Adipocyte (in vitro differentiated cells): ENCODE results near the gene YES1.

Source experiments
- DNase-seq: peaks from one replicate; pipeline ENCODE4 v3.0.0-alpha.2; 2015; ENCODE audit warnings: low read depth
- H3K27me3 ChIP-seq: replicated peaks from 2 replicates; pipeline ENCODE4 v1.7.0; 2013; ENCODE audit warnings: mild to moderate bottlenecking, low read length, moderate library complexity; ENCODE audit not compliant: control insufficient read depth, insufficient read depth
- H3K36me3 ChIP-seq: 2 replicates; pipeline ENCODE4 v1.7.0; 2013; ENCODE audit warnings: low read length, mild to moderate bottlenecking, moderate library complexity; ENCODE audit not compliant: control insufficient read depth, insufficient read depth, severe bottlenecking
- H3K4me1 ChIP-seq: 2 replicates; pipeline ENCODE4 v1.7.0; 2013; ENCODE audit warnings: mild to moderate bottlenecking, low read length, moderate library complexity; ENCODE audit not compliant: control insufficient read depth, insufficient read depth
- H3K4me3 ChIP-seq: 2 replicates; pipeline ENCODE4 v1.7.0; 2013; ENCODE audit warnings: mild to moderate bottlenecking, low read length, moderate library complexity
- H3K9ac ChIP-seq: 2 replicates; pipeline ENCODE4 v1.7.0; 2013; ENCODE audit warnings: mild to moderate bottlenecking, low read length, moderate library complexity
- H3K9me3 ChIP-seq: 2 replicates; pipeline ENCODE4 v1.7.0; 2013; ENCODE audit warnings: mild to moderate bottlenecking, low read length, moderate library complexity; ENCODE audit not compliant: control insufficient read depth

The YES1 gene

GRCh38 chr18:680392-680791 is 131.7 kb downstream of the YES1 start:
- DNase-seq: no peak
- Histone ChIP-seq H3K36me3 (peaks cover 63% of the 10 kb centered on the region), H3K9me3 (no peaks in the 10 kb centered on the region), H3K9ac (no peak overlapping the region), H3K27me3 (no peaks in the 10 kb centered on the region), H3K4me1 (no peaks in the 10 kb centered on the region), H3K4me3 (no peak overlapping the region)

- Histone ChIP-seq H3K36me3 (peaks cover 67% of the 10 kb centered on the region), H3K27me3 (no peaks in the 10 kb centered on the region), H3K9ac (no peak overlapping the region), H3K4me3 (no peak overlapping the region), H3K9me3 (no peaks in the 10 kb centered on the region), H3K4me1 (no peaks in the 10 kb centered on the region)
- DNase-seq: no peak
Measured at GRCh38 chr18:679516-679915, 132.5 kb downstream of the YES1 start.

GRCh38 chr18:678482-679182 is 133.4 kb downstream of the YES1 start:
- Histone ChIP-seq H3K9ac (no peak overlapping the region), H3K4me3 (no peak overlapping the region), H3K27me3 (no peaks in the 10 kb centered on the region), H3K9me3 (no peaks in the 10 kb centered on the region), H3K36me3 (peaks cover 72% of the 10 kb centered on the region), H3K4me1 (peaks cover 5% of the 10 kb centered on the region)
- DNase-seq: no peak

GRCh38 chr18:677951-678381 is 134.1 kb downstream of the YES1 start:
- Histone ChIP-seq H3K4me1 (peaks cover 5% of the 10 kb centered on the region), H3K36me3 (peaks cover 72% of the 10 kb centered on the region)
- DNase-seq: no peak

GRCh38 chr18:677145-677544 is 134.9 kb downstream of the YES1 start:
- Histone ChIP-seq H3K36me3 (peaks cover 75% of the 10 kb centered on the region), H3K9ac (no peak overlapping the region), H3K4me3 (no peak overlapping the region), H3K9me3 (no peaks in the 10 kb centered on the region), H3K4me1 (peaks cover 5% of the 10 kb centered on the region), H3K27me3 (no peaks in the 10 kb centered on the region)
- DNase-seq: no peak

More at GRCh38 chr18:677951-678381, 134.1 kb downstream of the YES1 start:
- Histone ChIP-seq H3K9me3 (no peaks in the 10 kb centered on the region), H3K4me3 (no peak overlapping the region), H3K27me3 (no peaks in the 10 kb centered on the region), H3K9ac (no peak overlapping the region)

- H3K36me3 ChIP-seq: peaks cover 74% of the 10 kb centered on the region
- H3K4me3 ChIP-seq: no peak overlapping the region
- H3K4me1 ChIP-seq: peaks cover 5% of the 10 kb centered on the region
- DNase-seq: no peak
- H3K9me3 ChIP-seq: no peaks in the 10 kb centered on the region
- no peak overlapping the region for H3K9ac ChIP-seq
- H3K27me3 ChIP-seq: no peaks in the 10 kb centered on the region
Measured at GRCh38 chr18:676736-677135, 135.3 kb downstream of the YES1 start.

GRCh38 chr18:676069-676468 is 136.0 kb downstream of the YES1 start:
- H3K36me3 ChIP-seq: peaks cover 73% of the 10 kb centered on the region
- H3K4me3 ChIP-seq: no peak overlapping the region

GRCh38 chr18:675307-675706 is 136.7 kb downstream of the YES1 start:
- no peak for DNase-seq
- Histone ChIP-seq H3K4me1 (peaks cover 5% of the 10 kb centered on the region), H3K9ac (no peak overlapping the region), H3K4me3 (no peak overlapping the region), H3K9me3 (no peaks in the 10 kb centered on the region), H3K36me3 (peaks cover 81% of the 10 kb centered on the region), H3K27me3 (no peaks in the 10 kb centered on the region)

More at GRCh38 chr18:676069-676468, 136.0 kb downstream of the YES1 start:
- H3K4me1 ChIP-seq: peaks cover 5% of the 10 kb centered on the region
- no peak overlapping the region for H3K9ac ChIP-seq
- H3K9me3 ChIP-seq: no peaks in the 10 kb centered on the region
- no peaks in the 10 kb centered on the region for H3K27me3 ChIP-seq
- no peak for DNase-seq

- Histone ChIP-seq H3K36me3 (peaks cover 78% of the 10 kb centered on the region), H3K9ac (no peak overlapping the region)
Measured at GRCh38 chr18:673769-674168, 138.3 kb downstream of the YES1 start.

GRCh38 chr18:673317-673716 is 138.7 kb downstream of the YES1 start:
- Histone ChIP-seq H3K4me3 (no peak overlapping the region), H3K36me3 (peaks cover 73% of the 10 kb centered on the region), H3K27me3 (no peaks in the 10 kb centered on the region), H3K4me1 (peaks cover 5% of the 10 kb centered on the region), H3K9me3 (no peaks in the 10 kb centered on the region), H3K9ac (no peak overlapping the region)
- DNase-seq: no peak

More at GRCh38 chr18:673769-674168, 138.3 kb downstream of the YES1 start:
- DNase-seq: no peak
- H3K4me3 ChIP-seq: no peak overlapping the region
- no peaks in the 10 kb centered on the region for H3K27me3 ChIP-seq
- H3K4me1 ChIP-seq: peaks cover 5% of the 10 kb centered on the region
- H3K9me3 ChIP-seq: no peaks in the 10 kb centered on the region
